NCI-H2081 treated with DMSO at 0.1 percent for 48 hours (cell line): ENCODE results near the gene SMYD3.

ENCODE experiments used
- DNase-seq: peaks from one replicate; lab custom pipeline; 2025; lab: John Stamatoyannopoulos, UW

SMYD3 gene

DNA sequence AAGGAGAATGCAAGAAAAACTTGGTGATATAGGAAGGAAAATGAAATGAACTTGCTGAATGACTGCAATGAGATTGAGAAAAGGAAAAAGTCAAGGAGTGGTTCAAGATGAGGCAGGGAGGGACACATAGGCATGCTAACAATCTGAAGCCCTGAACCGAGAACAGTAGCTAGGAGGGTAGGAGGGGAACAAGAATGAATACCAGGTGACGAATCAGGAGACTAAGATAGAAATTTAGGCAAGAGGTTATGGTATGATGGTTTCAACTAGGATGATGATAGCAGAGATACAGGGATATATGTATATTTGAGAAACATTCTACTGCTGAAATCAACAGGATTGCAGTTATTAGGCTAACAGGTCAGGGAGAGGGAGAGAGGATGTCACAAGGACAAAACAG is 44.1 kb downstream of the SMYD3 start:
- no peak for DNase-seq

DNA sequence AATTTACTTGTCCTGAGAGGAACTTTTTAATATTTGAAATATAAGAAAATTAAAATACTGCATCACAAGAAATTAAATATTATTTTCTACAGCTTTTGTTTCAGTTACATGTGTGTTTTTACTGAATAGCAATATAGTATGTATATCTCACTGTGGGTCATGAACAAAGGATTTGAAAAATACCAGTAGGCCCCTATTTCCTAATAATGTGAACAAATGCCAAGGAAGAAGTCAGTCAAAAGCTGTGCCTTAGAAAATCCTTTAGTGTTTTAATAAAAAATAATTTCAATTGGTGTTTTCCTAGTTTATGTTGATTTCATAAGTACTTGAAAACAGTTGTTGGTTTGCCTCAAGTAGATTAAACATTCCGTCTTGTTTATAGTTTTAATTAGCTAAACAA is 46.7 kb downstream of the SMYD3 start:
- no peak for DNase-seq

DNA sequence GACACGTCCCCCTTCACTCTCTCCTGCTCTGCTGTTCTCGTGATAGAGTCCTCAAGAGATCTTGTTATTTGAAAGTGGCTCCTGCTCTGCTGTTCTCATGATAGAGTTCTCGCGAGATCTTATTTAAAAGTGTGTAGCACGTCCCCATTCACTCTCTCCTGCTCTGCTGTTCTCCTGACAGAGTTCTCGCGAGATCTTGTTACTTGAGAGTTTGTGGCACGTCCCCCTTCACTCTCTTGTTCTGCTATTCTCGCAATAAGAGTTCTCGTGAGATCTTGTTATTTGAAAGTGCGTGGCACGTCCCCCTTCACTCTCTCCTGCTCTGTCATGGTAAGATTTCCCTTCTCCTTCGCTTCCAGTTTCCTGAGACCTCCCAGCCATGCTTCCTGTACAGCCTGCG is 47.9 kb downstream of the SMYD3 start:
- DNase-seq: no peak

DNA sequence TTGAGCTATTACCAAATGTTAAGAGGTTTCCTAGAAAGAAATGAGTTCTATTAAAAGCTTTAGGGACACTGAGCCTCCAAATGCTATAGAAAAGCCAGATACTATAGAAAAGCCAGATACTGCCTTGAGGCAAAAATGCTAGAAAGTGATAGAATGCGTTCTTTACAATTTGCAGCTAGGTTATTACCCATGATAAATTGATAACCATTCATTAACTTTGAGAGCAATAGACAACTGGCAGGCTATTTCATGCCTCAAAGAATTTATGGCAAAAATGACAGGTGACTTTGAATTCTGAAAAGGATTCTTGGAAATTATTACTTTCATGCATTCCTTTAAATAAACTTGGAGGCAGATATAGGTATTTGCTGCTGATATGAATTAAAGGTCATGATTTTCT is 51.6 kb downstream of the SMYD3 start:
- no peak for DNase-seq

DNA sequence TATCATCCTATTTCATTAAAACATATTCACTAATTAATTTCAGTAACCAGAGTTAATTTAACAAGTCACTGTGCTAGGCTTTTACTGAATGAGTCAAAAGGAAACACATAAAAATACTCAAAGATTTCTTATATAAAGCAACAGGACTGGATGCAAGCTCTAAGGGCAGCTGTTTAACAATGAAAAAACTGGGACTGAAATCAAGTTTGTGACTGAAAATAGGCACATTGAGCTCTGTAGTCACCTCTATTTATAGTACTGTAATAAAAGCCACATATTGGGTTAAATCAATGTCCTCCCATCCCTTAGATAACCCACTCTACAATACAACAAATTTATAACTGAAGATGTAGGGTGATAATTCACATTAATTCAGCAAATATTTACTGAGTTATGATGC is 52.4 kb downstream of the SMYD3 start:
- DNase-seq: no peak

DNA sequence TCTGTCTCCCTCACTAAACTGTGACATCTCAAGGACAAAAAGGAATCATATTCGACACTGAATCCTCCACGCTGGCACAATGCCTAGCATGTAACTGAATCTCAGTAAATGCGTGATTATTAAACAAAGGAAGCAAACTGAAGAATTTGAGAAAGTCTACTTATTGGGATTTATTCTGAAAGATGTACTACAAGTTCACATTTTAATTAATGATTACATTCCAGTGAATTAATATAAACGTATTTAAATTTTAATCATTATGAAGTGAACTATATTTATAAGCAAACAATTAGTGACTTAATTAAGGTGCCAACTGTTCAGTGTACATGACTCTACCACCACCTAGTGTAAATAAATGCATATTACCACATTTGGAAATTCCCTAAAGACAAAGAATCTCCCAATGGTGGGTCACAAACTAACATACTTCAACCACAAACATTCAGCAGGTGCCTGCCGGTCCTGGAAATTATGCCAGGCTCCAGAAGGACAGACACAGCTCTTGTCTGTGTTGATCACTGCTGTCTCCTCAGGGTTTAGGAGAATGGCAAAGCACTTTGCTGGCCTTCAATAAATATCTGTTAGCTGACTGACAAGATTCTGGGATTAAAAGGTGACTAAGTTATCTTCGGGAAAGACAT is 56.3 kb downstream of the SMYD3 start:
- DNase-seq: peak; percentile 49

DNA sequence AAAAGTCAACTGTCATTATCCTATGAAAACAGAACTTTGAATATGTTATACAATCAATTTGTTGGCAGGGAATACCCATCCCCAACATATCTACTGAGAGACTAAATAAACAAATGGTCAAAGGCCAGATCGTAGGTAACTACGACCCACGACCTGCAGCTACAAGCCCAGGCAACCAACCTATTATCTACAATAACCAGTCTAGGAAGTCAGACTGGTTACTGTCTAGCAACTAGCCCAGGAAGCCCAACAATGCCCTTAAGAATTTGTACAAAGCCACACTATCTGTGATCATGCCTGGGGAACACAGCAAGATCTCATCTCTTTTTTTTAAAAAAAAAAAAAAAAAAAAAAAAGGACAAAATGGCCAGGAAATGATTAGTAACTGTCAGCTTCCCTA is 58.7 kb downstream of the SMYD3 start:
- DNase-seq: no peak

DNA sequence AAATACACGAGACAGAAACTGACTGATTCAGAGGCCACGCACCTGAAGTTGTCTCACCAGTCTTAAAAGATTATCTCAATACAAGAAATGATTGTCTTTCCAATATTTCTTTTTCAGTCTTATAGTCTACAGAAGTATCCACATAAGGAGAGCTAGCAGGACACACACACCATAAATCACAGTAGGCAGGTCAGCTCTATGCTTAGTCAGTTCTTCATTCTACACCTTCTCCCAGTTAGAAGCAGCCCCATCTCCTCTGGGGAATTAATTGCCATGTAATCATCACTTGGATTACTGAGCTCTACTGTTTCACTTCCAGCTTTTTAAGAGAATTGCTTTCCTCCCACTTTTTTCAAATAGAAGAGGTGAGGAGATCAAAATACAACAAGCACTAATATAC is 59.6 kb downstream of the SMYD3 start:
- no peak for DNase-seq

DNA sequence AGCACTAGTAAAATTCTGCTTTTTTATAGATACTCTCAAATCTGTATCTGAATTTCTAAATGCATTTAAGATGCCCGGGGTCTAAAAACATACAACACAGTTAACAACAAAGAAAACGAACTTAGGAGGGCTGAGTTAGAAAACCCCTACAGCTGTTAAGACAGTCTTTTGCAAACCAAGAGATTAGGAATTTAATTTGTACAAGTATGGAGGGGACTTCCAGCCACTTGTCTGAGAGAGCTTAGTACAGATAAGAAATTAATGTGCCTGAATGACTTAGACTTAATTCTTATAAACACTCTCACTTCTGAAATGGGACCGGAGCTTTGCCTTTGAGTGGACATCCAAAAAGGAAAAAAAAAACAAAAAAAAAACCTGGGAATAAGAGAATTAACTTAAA is 61.6 kb downstream of the SMYD3 start:
- no peak for DNase-seq

DNA sequence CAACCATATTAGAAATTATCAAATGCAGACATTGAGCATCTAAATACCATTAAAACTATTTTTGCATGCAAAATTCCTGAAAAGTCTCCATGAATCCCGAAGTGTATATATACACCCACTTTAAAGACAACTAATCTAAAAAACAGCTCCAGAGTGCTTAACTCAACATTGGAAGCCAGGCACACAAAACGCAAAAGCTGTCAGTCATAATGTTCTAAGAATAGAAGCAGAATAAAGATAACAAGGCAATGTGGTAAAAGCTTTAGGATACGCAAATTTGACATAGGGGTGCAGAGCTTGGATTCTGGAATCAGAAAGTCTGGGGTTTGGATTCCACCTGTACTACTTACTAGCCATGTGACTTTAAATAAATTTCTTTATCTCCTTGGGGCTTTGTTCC is 62.5 kb downstream of the SMYD3 start:
- no peak for DNase-seq

DNA sequence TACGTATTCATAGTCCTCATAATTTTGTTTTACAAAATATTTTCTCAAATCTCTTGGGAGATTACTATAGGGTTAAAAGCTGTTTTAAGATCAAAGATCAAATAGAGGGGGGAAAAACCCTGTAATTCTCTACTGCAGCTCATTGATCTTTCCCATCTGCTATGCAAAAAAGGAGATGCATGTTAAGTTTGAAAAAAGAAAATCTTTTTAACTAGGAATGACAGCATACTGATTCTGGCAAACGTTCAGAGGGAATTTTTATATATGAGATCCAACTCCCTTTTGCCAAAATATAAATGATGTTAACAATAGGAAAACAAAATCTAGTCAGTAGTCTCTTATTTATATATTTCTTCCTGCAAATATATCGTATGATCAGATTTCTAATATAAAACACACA is 69.1 kb downstream of the SMYD3 start:
- no peak for DNase-seq

DNA sequence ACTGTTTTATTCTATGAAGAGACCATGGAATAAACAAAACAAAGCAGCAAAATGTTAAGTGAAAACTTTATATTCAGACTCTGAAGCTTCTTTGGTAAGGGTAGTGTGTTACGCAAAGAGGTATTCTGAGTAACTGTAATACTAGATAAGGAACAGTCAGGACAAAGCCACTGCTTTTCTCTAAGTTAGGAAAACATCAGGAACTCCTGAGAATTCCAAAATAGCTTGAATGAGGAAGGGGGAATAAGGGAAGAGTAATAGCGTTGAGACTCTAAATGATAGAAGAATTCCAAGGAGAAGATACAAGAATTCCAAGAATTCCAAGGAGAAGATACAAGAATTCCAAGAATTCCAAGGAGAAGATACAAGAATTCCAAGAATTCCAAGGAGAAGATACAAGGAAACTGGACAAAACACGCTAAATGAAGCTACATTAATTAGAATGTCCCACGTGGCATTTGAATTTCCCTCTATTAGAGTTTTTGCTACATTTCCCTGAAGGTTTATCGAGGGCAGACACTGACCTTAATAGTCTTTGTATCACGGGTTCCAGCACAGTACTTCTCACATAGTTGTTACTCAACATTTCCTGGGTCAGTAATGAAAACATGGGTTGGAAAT is 71.5 kb downstream of the SMYD3 start:
- no peak for DNase-seq

DNA sequence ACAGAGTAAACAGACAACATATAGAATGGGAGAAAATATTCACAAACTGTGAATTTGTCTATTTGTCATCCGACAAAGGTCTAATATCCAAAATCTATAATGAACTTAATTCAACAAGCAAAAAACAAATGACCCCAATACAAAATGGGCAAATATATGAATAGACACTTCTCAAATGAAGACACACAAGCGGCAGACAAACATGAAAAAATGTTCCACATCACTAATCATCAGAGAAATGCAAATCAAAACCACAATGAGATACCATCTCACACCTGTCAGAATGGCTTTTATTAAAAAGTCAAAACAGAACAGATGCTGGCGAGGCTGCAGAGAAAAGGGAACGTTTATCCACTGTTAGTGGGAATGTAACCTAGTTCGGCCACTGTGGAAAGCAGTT is 72.7 kb downstream of the SMYD3 start:
- no peak for DNase-seq

DNA sequence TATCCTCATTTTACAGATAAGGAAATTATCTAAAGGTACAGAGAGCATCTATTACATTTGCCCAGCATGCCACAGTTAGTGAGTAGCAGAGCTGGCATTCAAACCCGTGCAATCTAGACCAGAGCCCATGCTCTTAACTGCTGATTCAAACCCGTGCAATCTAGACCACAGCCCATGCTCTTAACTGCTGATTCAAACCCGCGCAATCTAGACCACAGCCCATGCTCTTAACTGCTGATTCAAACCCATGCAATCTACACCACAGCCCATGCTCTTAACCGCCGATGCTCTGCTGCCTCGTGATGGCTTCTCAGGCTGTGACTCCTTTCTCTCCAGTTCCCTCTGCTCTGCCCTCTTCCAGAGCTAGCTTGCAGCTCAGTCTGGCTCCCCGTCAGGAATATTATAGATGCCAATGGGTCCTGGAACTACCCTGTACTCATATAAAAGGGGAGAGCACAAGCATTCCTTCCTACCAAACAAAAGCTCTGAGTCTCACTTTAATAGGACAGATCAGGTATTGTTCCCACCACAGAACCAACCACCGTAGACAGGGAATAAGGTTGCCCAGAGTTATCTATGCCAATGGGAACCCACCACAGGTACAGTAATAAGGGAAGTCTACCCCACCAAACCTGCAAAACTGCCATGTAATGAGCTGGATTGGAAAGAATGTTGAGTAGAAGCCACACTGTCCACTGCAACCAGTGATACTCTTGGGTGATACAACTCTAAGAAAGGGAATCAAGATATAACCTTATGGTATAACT is 78.4 kb downstream of the SMYD3 start:
- no peak for DNase-seq

DNA sequence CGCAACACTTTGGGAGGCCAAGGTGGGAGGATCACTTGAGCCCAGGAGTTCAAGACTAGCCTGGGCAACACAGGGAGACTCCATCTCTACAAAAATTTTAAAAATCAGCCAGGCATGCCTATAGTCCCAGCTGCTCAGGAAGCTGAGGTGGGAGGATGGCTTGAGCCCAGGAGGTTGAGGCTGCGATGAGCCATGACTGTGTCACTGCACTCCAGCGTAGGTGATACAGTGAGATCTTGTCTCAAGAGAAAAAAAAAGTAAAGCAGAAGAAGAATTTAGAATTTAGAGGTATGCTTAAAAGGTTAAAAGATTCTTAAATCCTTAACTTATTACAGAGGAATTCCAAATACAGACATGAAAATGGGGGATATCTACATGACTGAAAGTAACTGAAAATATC is 79.5 kb downstream of the SMYD3 start:
- no peak for DNase-seq

DNA sequence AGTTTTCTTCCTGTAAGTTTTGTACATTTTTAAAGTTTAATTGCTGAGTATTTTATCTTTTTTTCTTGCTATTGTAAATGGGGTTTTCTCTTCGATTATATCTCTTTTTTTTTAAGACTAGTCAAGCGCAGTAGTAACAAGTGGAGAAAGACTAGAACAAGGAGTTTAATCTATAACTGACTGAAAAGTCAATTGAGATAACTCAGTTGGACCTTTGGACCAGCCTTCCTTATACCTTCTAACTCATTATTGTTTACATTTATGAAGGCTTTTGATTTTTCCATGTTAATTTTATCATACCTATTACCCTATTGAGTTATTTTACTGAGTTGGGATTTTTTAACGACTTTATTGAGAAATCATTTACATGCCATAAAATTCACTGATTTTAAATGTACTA is 81.2 kb downstream of the SMYD3 start:
- no peak for DNase-seq

DNA sequence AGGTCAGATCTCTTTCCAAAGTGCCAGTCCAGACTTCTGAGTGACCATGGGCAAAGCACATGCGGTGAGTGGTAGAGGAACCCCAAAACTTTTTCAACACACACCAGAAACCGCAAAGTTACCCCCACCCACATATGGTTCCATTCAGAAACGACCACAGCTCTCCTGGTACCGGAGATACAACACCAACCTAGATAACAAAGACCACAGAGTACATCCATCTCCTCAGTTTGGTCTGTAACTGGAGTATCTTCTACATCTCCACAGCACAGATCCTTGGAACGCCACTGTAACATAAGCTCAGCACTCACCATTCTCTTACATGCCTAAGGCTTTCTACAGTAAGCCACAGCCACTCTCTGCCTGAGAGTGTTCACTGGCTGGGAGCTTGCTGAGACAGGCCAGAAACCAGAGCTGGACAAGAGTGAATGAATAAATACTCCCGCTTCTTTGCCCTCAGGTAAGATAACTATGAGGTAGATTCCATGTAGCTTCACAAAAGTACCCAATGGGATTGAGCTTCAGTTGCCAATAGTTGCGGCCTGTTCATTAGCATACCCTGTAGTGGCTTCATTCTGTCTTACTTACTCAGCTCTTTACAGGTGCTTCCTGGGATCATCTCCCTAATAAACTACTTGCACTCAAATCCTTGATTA is 81.8 kb downstream of the SMYD3 start:
- DNase-seq: no peak

DNA sequence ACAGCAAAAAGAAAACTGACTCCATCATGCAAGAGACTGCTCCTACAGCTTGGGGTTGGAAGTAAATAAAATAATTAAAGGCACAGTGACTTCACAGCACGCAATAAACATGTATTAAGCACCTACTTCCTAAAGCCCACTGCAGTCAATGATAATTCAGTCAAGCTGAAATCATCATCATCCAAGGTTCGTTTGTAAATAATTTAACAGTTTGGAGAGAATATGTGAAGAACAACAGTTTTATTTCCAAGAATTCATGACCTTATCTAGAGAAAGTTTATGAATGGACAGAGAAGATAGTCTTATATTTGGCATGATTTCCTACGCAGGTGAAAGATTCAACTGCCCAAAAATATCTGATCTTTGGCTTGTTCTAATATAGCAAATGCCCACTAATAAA is 86.8 kb downstream of the SMYD3 start:
- DNase-seq: no peak

DNA sequence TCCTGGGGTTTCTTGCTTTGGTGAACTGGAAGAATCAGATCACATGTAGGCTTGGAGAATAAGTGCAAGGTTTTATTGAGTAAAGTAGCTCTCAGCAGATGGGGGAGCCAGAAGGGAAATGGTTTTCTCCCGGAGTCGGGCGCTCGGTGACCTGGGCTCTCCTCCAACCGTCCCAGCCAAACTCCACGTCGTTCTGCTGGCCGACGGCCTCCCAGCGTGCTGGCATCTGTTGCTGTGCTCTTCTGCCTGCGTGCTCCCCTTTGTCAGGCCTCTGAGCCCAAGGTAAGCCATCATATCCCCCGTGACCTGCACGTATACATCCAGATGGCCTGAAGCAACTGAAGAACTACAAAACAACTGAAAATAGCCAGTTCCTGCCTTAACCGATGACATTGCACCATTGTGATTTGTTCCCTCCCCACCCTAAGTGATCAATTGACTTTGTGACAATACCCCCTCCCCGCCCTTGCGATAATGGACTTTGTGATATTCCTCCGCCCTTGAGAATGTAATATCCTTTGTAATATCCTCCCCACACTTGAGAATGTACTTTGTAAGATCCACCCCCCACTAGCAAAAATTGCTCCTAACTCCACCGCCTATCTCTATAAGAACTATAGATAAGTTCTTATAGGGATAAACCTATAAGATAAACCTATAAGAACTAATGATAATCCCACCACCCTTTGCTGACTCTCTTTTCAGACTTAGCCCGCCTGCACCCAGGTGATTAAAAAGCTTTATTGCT is 88.3 kb downstream of the SMYD3 start:
- DNase-seq: no peak

DNA sequence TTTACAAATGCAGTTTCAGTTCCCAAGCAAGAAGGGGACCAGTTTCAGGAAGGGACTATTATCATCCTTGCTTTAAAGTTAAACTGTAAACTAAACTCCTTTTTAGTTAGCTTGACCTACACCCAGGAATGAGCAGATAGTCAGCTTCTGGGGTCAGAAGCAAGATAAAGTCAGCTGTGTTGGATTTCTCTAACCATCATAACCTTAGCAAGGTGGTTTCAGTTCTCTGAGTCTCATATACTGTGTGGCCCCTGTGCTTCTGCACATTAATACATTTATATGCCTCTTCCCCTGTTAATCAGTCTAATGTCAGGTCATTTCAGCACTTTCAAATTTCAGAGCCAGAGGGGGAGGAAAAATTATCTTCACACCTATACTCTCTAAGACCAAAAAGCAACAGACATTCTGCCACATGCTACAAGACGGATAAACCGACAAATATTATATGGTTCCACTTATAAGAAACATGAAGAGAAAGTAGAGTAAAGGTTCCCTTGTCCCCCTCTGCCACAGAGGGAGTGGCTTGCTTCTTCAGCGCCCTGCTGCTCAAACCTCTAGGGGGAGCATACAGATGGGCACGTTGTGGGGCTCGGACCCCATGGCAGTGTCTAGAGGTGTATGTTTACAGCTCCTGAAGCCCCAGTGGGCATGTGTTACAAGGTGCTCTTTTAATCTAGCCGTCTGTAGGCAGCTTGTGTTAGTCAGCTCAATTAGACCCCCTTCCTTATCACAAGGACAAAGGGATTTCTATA is 89.1 kb downstream of the SMYD3 start:
- no peak for DNase-seq

DNA sequence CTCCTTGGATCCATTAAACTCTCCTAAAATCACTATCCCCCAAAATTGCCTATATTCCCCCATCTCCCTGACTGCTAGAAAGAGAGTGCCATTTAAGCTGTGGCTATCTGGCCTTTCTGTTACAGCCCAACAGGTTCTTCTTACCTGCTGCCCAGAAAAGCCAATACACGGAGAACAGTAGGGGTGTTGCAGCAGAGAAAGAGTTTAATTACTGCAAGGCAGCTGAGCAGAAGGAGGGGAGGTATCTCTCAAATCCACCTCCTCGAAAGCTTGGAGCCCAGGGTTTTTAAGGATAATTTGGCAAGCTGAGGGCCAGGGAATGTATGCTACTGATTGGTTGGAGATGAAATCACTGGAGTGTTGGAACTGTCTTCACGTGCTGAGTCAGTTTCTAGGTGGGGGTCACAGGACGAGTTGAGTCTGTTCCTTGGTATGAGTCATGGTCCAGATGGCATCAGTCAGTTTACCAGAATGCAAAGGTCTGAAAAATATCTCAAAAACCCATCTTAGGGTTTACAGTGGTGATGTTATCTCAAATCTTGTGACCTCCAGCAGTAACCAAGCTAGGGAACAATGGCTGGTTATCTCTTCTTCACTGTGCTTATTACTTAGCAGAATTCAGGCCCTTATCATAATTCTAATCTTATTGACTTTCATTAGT is 89.8 kb downstream of the SMYD3 start:
- no peak for DNase-seq
